ENCODE measurements around the gene SEMA3F. TPM values are rescaled to one million over a fixed set of nuclear protein-coding genes. Genes with fewer than 3 reads are reported as not detected.
A peak's percentile ranks its signal among the peaks of the same experiment; 100 is the strongest.

SEMA3F gene
- total and polyA plus RNA-seq, 2 of the 4 experiments (the other 2 are of a cell fraction): 7.3 to 23.3 TPM

GRCh38 chr3:50124052-50124799, 30.9 kb upstream of the SEMA3F start:
- Histone ChIP-seq H2AFZ (replicated peaks; ENCODE audit: low read length, poor library complexity) (peak overlapping the region; percentile 86), H4K8ac (ENCODE audit: low read depth in 2 of 2, low read length in 2 of 2) (peak overlapping the region; percentile 47 to 73; a peak in 2 of 4 replicates), H4K5ac (ENCODE audit: low read depth, low read length) (peak overlapping the region; percentile 58), H3K9ac (ENCODE audit: low read depth, low read length) (peak overlapping the region; percentile 6; the same call in 1 of the 2 replicates), H2AK9ac (replicated peaks; ENCODE audit: low read depth, low read length, poor library complexity) (peak overlapping the region; percentile 93), H2AK5ac (ENCODE audit: low read depth, low read length) (0 out of 2 replicates have a peak overlapping the region, but pooled peaks have one; percentile 17), H3K4ac (ENCODE audit: low read depth, low read length) (peak overlapping the region; percentile 72), H3K4me3 (ENCODE audit: insufficient read depth, low read depth, low read length) (no peak overlapping the region), H3K14ac (replicated peaks; ENCODE audit: low read depth, low read length) (0 out of 2 replicates have a peak overlapping the region, but pooled peaks have one; percentile 17), H2BK120ac (ENCODE audit: low read depth, low read length) (peak overlapping the region; percentile 63), H3K4me1 (ENCODE audit: control insufficient read depth, insufficient read depth, low read length) (peaks cover 31% of the 10 kb centered on the region), H3K4me2 (ENCODE audit: low read depth, low read length) (no peak overlapping the region), H3K36me3 (ENCODE audit: control insufficient read depth, insufficient read depth, low read length) (peaks cover 15% of the 10 kb centered on the region), H3K9me3 (ENCODE audit: control insufficient read depth, insufficient read depth, low read length) (no peaks in the 10 kb centered on the region), H2BK20ac (ENCODE audit: low read depth, low read length) (no peak overlapping the region; the same call in 1 of the 2 replicates), H2BK15ac (ENCODE audit: low read depth, low read length) (peak overlapping the region; percentile 88; the same call in 2 of the 3 replicates), H4K20me1 (ENCODE audit: insufficient read depth, low read length) (peaks cover 30% of the 10 kb centered on the region), H3K56ac (ENCODE audit: extremely low read depth, insufficient read depth, low read length) (no peak overlapping the region), H3K18ac (ENCODE audit: low read depth, low read length) (peak overlapping the region; percentile 24), H3K27me3 (ENCODE audit: control insufficient read depth, insufficient read depth, low read length) (no peaks in the 10 kb centered on the region), H3K9me1 (ENCODE audit: insufficient read depth, low read length) (peaks cover 20% of the 10 kb centered on the region; the same call in 1 of the 2 replicates), H2BK5ac (ENCODE audit: low read depth, low read length, poor library complexity, severe bottlenecking) (peak overlapping the region; percentile 3), H3K27ac (ENCODE audit: insufficient read depth, low read length) (peak overlapping the region; percentile 27; the same call in 1 of the 2 replicates), H4K91ac (ENCODE audit: insufficient read depth, low read depth, low read length) (peak overlapping the region; percentile 62), H3K23ac (ENCODE audit: low read depth, low read length) (peak overlapping the region; percentile 75; the same call in 1 of the 2 replicates), H3K79me1 (ENCODE audit: low read depth in 1 of 2, low read length in 2 of 2) (peaks cover 0 to 12% of the 10 kb centered on the region in 2 experiments; a peak in 1 of 4 replicates)
- no peak for DNase-seq
- no TSS peak for BruUV-seq (replicated peaks)
- dilution Hi-C loops (cut with HindIII; ENCODE audit: low sequenced_read_pairs, unreplicated experiment): no loop called here
- intact Hi-C loops (cut with micrococcal nuclease): no loop called here
- TF ChIP-seq FOS (IDR thresholded peaks at IDR 0.05; ENCODE audit: low read depth, low read length) (no peak), USF2 (IDR thresholded peaks at IDR 0.05; ENCODE audit: low read depth, low read length) (peak; percentile 43; the same call in 1 of the 2 replicates)
- no CpG with 5 or more reads among the region's 15 CpGs for WGBS, 2 experiments (ENCODE audit: extremely low coverage in 2 of 2, insufficient read length in 1 of 2)
- in situ Hi-C loops (cut with MboI; ENCODE audit: low sequenced_read_pairs): loop anchor here (5.0 kb wide), 1 partner anchor 58 kb away; no protein-coding TSS in a partner anchor
- ChIA-PET POLR2A (ENCODE audit: unreplicated experiment) (no interaction called here), CTCF (interaction anchor here (0.8 kb wide), 1 partner anchor 66 kb away, joined by 3 read pairs; no protein-coding TSS in a partner anchor)
- 0 out of 2 replicates have a peak, but pooled peaks have one; percentile 2 for ATAC-seq (ENCODE audit: low read depth)
